GM21576 (cell line): ENCODE results near the gene IL12A.

ENCODE experiments used
- ATAC-seq: cut with Tn5 transposase; IDR thresholded peaks from one replicate; pipeline ENCODE4 v1.9.1; 2021; ENCODE audit warnings: mild to moderate bottlenecking, moderate library complexity; ENCODE audit not compliant: unreplicated experiment

The IL12A gene

GRCh38 chr3:160023476-160023875 lies 34.8 kb downstream of the IL12A start:
- no peak for ATAC-seq

- ATAC-seq = peak; percentile 90
These were observed 39.0 kb downstream of the IL12A start for GRCh38 chr3:160027541-160028195.

GRCh38 chr3:160035757-160036156 lies 47.1 kb downstream of the IL12A start:
- ATAC-seq = no peak

GRCh38 chr3:160038862-160039562 lies 50.4 kb downstream of the IL12A start:
- no peak for ATAC-seq

GRCh38 chr3:160040181-160040580 lies 51.5 kb downstream of the IL12A start:
- ATAC-seq = no peak

- no peak for ATAC-seq
These were observed 52.8 kb downstream of the IL12A start for GRCh38 chr3:160041465-160041864.

GRCh38 chr3:160044121-160044520 lies 55.5 kb downstream of the IL12A start:
- no peak for ATAC-seq
